Stimulated activated naive CD4-positive, alpha-beta T cell (primary cell): ENCODE data around the gene ARHGAP22.

ENCODE experiments used
- DNase-seq, 6 experiments: peaks; one replicate each; lab custom pipeline; 2025; lab: John Stamatoyannopoulos, UW

Gene ARHGAP22

DNA sequence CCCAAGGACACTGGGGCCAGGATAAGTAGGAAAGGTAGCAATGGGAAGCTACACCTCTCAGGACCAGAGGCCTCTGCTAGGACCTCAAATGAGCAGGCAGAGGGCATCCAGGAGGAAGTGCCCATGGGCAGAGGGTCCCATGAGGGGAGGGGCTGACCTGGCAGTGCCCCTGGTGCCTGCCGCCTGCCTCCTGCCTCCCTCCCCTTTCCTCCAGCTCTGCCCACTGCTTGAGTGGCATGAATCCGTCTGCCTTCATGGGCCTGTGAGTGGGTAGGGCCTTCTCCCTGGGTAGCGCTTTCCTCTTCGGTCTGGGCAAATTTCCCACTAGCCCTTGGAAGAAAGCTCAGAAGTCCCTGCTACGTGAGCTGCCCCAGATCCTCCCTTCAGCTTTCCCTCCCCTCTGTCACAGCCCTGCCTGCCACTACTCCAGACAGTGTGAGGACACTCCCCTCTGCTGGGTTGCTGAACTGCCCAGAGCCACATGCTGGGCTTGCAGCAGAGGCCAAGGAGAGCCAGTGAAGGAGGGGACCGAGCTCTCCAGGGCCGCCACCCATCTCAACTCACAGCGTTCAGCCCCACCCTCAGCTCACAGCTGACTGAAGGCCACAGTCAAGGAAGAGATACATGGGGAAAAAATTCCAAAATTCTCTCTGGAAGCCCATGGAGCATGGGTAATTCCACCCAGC lies 141.4 kb downstream of the ARHGAP22 start:
- no peak for DNase-seq

DNA sequence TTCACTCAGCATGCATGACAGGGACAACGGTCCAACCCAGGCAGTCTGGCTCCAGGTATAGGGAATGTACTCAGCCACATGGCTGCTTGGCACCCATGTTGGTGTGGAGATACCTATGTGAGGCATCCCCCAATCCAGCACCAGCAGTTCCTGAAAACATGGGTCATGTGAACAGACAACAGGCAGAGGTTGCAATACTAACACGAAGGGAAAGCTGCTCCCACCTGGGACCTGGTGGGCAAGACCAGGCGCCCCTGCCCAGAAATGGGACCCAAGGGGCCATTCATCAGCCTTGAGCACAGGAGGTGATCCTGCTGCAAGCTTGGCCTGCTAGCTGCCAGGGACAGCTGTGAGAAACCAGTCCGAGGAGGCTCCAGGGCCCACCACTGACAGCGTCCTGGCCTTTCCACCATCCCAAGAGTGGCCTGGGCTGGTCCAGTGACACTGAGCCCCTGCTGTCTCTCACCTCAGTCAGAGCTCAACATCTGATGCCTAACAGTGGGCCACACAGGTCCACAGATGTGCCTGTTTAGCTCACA lies 142.3 kb downstream of the ARHGAP22 start:
- no peak for DNase-seq

DNA sequence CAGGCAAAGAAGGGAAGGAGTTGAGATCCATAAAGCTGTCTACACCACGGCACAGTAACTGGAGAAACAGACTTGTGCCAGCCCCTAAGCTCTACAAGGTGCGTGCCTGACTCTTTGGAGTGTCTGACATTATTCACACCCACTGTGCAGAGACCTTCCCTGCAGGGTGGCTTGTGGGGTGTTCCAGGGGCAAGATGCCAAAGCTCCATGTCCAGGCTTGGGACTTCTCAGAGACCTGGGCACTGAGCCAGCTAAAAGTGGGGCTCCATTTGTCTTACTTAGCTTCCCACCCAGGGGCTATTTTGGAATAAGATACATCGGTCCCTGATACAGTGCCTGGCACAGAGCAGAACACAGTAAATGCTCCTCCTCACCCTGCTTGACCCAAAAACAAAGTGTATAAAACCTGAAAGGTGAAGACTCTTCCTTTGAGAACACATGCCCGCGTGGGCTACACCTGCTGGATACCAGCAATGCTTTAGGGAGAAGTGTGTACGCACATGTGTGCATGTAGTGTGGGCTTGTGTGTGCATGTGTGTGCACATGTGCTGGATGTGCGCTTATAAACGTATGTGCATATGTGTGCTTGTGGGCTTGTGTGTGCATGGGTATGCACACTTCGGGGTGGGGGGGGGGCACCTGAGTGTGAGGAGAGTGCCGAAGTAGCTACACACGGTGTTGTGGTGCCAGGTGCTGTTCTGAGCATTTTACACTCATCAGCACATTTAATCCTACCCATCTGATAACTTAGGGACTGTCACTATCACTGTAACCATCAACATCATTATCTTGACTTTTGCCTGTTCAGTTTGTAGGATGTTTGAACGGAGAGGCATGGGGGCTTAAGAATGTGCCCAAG lies 143.0 kb downstream of the ARHGAP22 start:
- no peak for DNase-seq

GRCh38 chr10:48460182-48460581 lies 144.7 kb downstream of the ARHGAP22 start:
- no peak for DNase-seq

DNA sequence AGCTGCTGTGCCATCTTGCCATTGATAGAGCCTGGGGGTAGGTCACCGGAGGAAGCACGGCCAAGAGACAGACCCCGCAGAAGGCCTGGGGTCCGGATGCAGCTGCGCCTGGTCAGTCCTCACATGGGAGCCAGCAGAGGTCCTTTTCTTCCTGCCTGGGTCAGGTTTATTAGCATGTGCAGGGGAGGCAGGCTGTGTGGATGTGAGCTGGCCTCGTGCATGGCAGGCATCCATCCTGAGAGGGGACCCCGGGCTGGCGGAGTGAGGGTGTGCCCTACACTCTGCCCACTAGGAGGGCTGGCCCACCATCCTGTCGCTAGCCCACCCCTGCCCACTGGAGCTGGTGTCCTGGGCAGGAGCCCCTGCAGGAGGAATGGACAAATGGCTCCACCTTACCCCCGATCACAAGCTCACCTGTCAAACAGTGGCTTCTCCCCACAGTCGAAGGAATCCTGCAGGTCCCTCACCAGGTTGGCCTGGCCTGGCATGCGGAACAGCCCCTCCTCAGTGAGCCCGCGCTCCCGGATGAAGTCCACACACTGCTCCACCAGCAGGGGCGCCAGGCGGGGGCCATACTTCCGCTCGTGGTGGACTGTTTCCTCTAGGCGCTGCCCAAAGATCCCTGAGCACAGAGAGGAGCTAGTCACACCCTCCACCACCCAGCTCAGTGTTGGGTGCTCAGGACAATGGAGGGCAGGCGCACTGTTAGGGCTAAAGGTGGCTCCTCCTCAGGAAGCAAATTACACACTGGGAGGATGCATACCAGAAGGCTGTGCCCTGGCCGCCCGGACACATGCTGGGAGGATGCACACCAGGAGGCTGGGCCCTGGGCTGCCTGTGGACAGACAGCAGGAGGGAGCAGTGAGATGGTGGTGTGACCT lies 145.4 kb downstream of the ARHGAP22 start:
- DNase-seq = no peak

DNA sequence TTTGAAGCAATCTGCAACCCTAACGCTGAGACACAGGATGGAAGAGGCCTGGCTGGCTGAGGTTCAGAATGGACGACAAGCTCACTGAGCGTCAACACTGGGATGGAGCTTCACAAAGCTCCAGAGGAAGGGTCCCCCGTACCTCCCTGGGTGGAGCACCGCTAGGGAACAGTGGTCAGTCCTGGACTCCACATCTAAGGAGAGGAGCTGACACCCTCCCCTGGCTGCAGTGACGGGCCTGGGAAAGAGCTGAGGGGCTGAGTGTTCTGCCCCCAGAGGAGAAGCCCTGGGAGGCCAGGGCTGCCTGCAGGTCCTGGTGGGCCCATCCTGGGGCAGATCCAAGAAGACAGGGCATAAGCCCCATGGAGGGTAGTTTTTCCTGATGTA lies 146.2 kb downstream of the ARHGAP22 start:
- no peak for DNase-seq

DNA sequence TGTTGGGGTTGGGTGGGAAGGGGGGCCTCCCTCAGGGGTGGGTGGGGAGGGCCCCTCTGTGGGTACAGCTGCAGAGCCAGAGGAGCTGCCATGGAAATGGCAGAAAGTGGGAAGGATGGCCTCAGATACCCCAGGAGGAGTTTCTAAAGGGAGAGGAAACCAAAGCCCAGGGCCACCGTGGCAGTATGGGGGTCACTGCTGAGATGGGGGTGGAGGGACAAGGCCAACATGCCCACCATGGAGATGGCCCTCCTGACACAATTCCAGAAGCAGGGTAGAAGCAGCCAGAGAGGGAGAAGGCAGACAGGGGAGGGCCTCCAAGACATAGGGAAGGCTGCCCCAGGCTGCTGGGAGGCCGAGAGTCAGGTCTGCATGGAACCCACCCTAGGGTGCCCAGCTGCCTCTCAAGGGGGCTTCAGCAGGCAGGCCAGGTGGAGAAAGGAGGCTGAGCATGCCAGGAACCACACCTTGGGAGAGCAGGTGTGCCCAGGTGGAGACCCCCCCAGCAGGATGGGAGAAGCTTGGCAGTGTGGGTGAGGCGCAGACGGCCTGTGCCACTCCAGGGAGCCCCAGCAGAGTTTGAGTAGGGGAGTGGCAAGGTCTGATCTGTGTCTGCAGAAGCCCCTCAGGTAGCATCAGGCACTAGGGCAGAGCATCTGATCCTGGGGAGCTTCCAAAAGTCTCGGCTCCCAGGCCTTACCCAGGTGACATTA lies 146.8 kb downstream of the ARHGAP22 start:
- no peak for DNase-seq

GRCh38 chr10:48456808-48457761 lies 147.8 kb downstream of the ARHGAP22 start:
- DNase-seq = no peak

DNA sequence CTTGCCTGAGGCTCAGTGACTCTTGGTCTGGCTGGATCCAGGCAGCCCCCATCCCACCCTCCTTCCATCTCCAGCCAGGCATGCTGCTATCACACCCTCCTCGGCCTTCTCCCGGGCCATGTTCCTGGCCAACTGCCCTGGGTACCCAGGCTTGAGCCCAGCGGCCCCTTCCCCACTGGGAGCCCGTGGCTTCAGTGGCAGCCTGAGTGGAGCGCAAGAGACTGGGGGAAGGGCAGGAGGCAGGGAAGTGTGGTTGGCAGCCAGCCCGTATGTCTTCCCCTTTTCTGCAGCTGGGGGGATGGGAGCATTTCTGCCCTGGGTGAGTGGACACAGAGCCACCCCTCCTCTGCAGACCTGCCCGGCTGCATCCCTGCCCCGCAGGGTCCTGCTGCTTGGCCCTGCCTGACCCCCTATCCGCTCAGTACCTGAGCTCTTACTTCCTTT lies 148.5 kb downstream of the ARHGAP22 start:
- no peak for DNase-seq

GRCh38 chr10:48455392-48456151 lies 149.3 kb downstream of the ARHGAP22 start:
- no peak for DNase-seq

GRCh38 chr10:48455055-48455391 lies 149.8 kb downstream of the ARHGAP22 start:
- no peak for DNase-seq

- DNase-seq = no peak
These were observed 150.4 kb downstream of the ARHGAP22 start for GRCh38 chr10:48454302-48455054.

DNA sequence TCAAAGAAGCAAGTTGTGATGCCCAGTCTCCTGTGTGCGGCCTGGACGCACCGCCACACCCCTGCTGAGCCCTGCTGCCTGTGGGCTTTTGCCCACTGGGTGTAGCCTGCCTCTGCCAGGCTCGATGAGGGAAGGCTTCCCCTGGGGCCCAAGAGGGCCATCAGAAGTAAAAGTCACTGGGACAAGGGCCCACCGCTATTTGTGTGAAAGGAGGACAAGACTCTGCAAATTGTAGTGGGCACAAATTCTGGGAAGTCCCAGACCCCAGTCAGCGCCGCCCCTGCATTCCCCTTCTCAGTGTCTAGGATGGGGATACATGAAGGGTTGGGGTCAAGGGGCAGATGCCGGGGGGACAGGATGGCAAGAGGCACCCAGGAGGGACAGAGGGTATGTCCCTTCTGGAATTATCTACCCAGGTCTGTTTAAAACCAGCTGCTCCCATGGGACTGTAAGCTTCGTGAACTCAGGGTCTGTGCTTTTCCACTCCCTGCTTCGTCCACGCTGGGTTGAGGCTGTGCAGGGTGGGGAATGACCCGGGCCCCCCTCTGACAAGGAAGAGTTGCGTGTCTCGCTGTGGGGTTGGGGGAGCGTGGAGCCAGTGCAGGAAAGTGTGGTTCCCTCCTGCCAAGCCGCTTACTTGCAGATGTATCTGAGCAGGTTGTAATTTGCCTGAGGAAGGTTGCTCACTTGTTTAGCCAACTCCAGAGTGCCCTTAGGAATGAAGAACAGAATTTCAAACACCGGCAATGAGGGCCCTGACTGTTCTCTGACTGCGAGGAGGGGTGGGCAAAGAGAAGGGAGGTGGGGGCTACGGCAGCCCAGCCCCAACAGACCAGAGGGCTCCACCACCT lies 151.2 kb downstream of the ARHGAP22 start:
- no peak for DNase-seq

- no peak for DNase-seq
These were observed 151.9 kb downstream of the ARHGAP22 start for GRCh38 chr10:48452879-48453412.

GRCh38 chr10:48451969-48452878 lies 152.6 kb downstream of the ARHGAP22 start:
- DNase-seq = no peak

GRCh38 chr10:48450741-48451466 lies 154.0 kb downstream of the ARHGAP22 start:
- DNase-seq = no peak
